ENCODE data around the gene PCSK5.

GRCh38 chr9:75845806-75846205, 44.7 kb upstream of the PCSK5 start:
- TF ChIP-seq RNF2 (IDR thresholded peaks at IDR 0.05; ENCODE audit: borderline replicate concordance, low read depth, low read length, missing control alignments, poor library complexity, severe bottlenecking) = no peak
- TF ChIP-seq SIX5 (IDR thresholded peaks at IDR 0.05; ENCODE audit: low read depth, low read length) = no peak
- TF ChIP-seq POLR2A (IDR thresholded peaks at IDR 0.05; ENCODE audit: control extremely low read depth in 1 of 2, low read depth in 2 of 2, low read length in 2 of 2) = no peak
- no peak for TF ChIP-seq SP1 (IDR thresholded peaks at IDR 0.05; ENCODE audit: low read depth, low read length)
- TF ChIP-seq CTCF (IDR thresholded peaks at IDR 0.05; ENCODE audit: control extremely low read depth in 1 of 3, insufficient read depth in 1 of 3, low read depth in 1 of 3, low read length in 3 of 3) = no peak
- TF ChIP-seq EZH2 (IDR thresholded peaks at IDR 0.05; ENCODE audit: low read depth, low read length, severe bottlenecking) = no peak
- no peak for TF ChIP-seq POLR2AphosphoS5 (IDR thresholded peaks at IDR 0.05; ENCODE audit: low read depth, low read length)
- no peak for TF ChIP-seq CHD2 (IDR thresholded peaks at IDR 0.05; ENCODE audit: low read length)
- TF ChIP-seq RAD21 (IDR thresholded peaks at IDR 0.05 in 1 of 2, conservative IDR thresholded peaks at IDR 0.05 in 1 of 2; ENCODE audit: low read depth in 2 of 2, low read length in 2 of 2) = no peak
- no peak for TF ChIP-seq SRF (IDR thresholded peaks at IDR 0.05; ENCODE audit: low read depth, low read length)
- no peak for TF ChIP-seq USF2 (IDR thresholded peaks at IDR 0.05; ENCODE audit: low read length)
